Measurements from ENCODE around the gene UBTD2. TPM values are rescaled to one million over a fixed set of nuclear protein-coding genes. Genes with fewer than 3 reads are reported as not detected.

The UBTD2 gene
- polyA plus RNA-seq, 1 donor (not counting 4 experiments of a cell fraction or from before 2014, with no cell fraction given), result 16.2 TPM

GRCh38 chr5:172312286-172312685 lies 28.7 kb upstream of the UBTD2 start:
- Histone ChIP-seq H3K9me3 (ENCODE audit: control insufficient read depth, low read depth, low read length) (no peaks in the 10 kb centered on the region), H3K9me1 (ENCODE audit: control insufficient read depth, extremely low read depth, insufficient read depth, low read length) (no peaks in the 10 kb centered on the region), H3K36me3 (ENCODE audit: control insufficient read depth in 2 of 2, extremely low read depth in 1 of 2, insufficient read depth in 2 of 2, low read length in 2 of 2) (no peaks in the 10 kb centered on the region), H3K79me2 (ENCODE audit: control insufficient read depth, insufficient read depth, low read length) (no peaks in the 10 kb centered on the region), H3K27me3 (ENCODE audit: control insufficient read depth, extremely low read depth, insufficient read depth, low read length) (no peaks in the 10 kb centered on the region), H4K20me1 (ENCODE audit: control insufficient read depth, extremely low read depth, insufficient read depth, low read length) (no peaks in the 10 kb centered on the region), H3K4me1 (ENCODE audit: control insufficient read depth, extremely low read depth, insufficient read depth, low read length) (peaks cover 23% of the 10 kb centered on the region), H2AFZ (ENCODE audit: control insufficient read depth, low read length) (no peak overlapping the region), H3K9ac (ENCODE audit: control insufficient read depth, extremely low read depth, insufficient read depth, low read length) (no peak overlapping the region), H3K4me2 (ENCODE audit: control insufficient read depth, extremely low read depth, insufficient read depth, low read depth, low read length) (no peak overlapping the region), H3K4me3 (ENCODE audit: control insufficient read depth in 2 of 3, extremely low read depth in 1 of 3, insufficient read depth in 2 of 3, low read depth in 1 of 3, low read length in 3 of 3) (no peak overlapping the region), H3K27ac (ENCODE audit: control insufficient read depth, insufficient read depth, low read length) (no peak overlapping the region)
- no peak for FAIRE-seq
- no peak for TF ChIP-seq CTCF (optimal IDR thresholded peaks at IDR 0.05 in 1 of 3, IDR thresholded peaks at IDR 0.05 in 1 of 3, conservative IDR thresholded peaks at IDR 0.05 in 1 of 3; ENCODE audit: extremely low read depth in 1 of 3, insufficient read depth in 2 of 3, low read length in 3 of 3)
- no peak for TF ChIP-seq EZH2 (IDR thresholded peaks at IDR 0.05; ENCODE audit: low read length)
- DNase-seq (ENCODE audit: low read depth, low spot score), result no peak
- dilution Hi-C loops (cut with MboI; ENCODE audit: extremely low pct_ligation_motif_present, low sequenced_read_pairs), result no loop called here

GRCh38 chr5:172311605-172312004 lies 28.0 kb upstream of the UBTD2 start:
- Histone ChIP-seq H3K9ac (ENCODE audit: control insufficient read depth, extremely low read depth, insufficient read depth, low read length) (no peak overlapping the region), H3K9me3 (ENCODE audit: control insufficient read depth, low read depth, low read length) (no peaks in the 10 kb centered on the region), H3K27ac (ENCODE audit: control insufficient read depth, insufficient read depth, low read length) (no peak overlapping the region), H3K27me3 (ENCODE audit: control insufficient read depth, extremely low read depth, insufficient read depth, low read length) (no peaks in the 10 kb centered on the region), H3K79me2 (ENCODE audit: control insufficient read depth, insufficient read depth, low read length) (no peaks in the 10 kb centered on the region), H3K4me2 (ENCODE audit: control insufficient read depth, extremely low read depth, insufficient read depth, low read depth, low read length) (no peak overlapping the region), H2AFZ (ENCODE audit: control insufficient read depth, low read length) (no peak overlapping the region), H3K4me1 (ENCODE audit: control insufficient read depth, extremely low read depth, insufficient read depth, low read length) (peaks cover 23% of the 10 kb centered on the region), H3K9me1 (ENCODE audit: control insufficient read depth, extremely low read depth, insufficient read depth, low read length) (no peaks in the 10 kb centered on the region), H4K20me1 (ENCODE audit: control insufficient read depth, extremely low read depth, insufficient read depth, low read length) (no peaks in the 10 kb centered on the region), H3K36me3 (ENCODE audit: control insufficient read depth in 2 of 2, extremely low read depth in 1 of 2, insufficient read depth in 2 of 2, low read length in 2 of 2) (no peaks in the 10 kb centered on the region), H3K4me3 (ENCODE audit: control insufficient read depth in 2 of 3, extremely low read depth in 1 of 3, insufficient read depth in 2 of 3, low read depth in 1 of 3, low read length in 3 of 3) (no peak overlapping the region)
- DNase-seq (ENCODE audit: low read depth, low spot score) (no peak), FAIRE-seq (no peak)
- dilution Hi-C loops (cut with MboI; ENCODE audit: extremely low pct_ligation_motif_present, low sequenced_read_pairs), result no loop called here
- TF ChIP-seq CTCF (optimal IDR thresholded peaks at IDR 0.05 in 1 of 3, IDR thresholded peaks at IDR 0.05 in 1 of 3, conservative IDR thresholded peaks at IDR 0.05 in 1 of 3; ENCODE audit: extremely low read depth in 1 of 3, insufficient read depth in 2 of 3, low read length in 3 of 3) (no peak), EZH2 (IDR thresholded peaks at IDR 0.05; ENCODE audit: low read length) (no peak)

Data from keratinocyte (primary cell).